H54 (cell line): ENCODE data around the gene CYP2E1.
A peak's percentile ranks its signal among the peaks of the same experiment; 100 is the strongest.
"Not testable (repeated sequence)": the region's sequence is repeated elsewhere in the genome, so short reads cannot be mapped to it uniquely, and the experiment has no call there.

ENCODE experiments used
- DNase-seq: peaks from one replicate; pipeline ENCODE4 v3.0.0; 2011; ENCODE audit warnings: low spot score, mixed read lengths; ENCODE audit not compliant: insufficient read length
- FAIRE-seq: peaks from 3 replicates; lab custom pipeline; 2011; peaks lifted over from hg19 to GRCh38; lab: Jason Lieb, UNC
- POLR2A ChIP-seq: IDR thresholded peaks from 2 replicates; pipeline ENCODE4 v1.6.1; 2011; ENCODE audit warnings: low read depth, mild to moderate bottlenecking, low read length

CYP2E1 gene

GRCh38 chr10:133515471-133515870 lies 11.7 kb upstream of the CYP2E1 start:
- TF ChIP-seq POLR2A: no peak
- DNase-seq (no peak), FAIRE-seq (no peak)

DNA sequence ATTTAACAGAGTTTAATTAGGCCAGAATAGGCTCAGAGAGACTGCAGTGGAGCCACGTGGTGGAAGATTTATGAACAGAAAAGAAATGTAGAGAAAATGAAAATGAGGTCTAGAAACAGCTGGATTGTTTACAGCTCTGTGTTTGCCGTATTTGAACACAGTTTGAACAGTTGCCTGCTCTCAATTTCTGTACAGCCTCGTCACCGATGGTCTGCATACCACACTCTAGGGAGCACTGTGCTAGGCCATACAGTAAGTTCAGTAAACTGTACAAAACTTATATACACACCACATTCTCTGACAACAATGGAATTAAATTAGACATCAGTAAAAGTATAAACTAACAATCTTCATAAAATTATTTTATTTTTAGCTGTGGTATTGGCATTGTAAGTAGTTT lies 11.1 kb upstream of the CYP2E1 start:
- no peak for TF ChIP-seq POLR2A

DNA sequence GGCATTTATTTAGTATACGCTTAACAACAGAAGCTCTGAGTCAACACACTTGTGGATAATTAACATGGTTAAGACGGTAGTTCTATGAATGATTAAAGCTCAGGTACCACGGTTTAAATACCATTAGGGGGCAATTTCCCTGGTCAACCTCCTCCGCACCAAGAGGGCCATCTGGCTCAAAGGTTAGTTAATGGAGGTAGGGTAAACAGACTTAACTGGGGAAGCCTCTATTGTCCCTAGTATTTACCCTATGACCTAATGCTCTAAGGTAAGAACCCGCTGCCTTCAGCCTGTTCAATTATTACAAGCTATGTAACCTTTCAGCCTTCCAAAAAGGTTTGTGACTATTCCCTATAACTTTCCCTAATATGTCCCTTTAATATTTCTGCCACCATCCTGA lies 8.6 kb upstream of the CYP2E1 start:
- not testable (repeated sequence) for FAIRE-seq

More for the DNA sequence above, 11.1 kb upstream of the CYP2E1 start:
- DNase-seq (no peak), FAIRE-seq (no peak)

GRCh38 chr10:133520193-133520738 lies 6.9 kb upstream of the CYP2E1 start:
- peak; percentile 64 for TF ChIP-seq POLR2A
- FAIRE-seq (no peak), DNase-seq (peak; percentile 72)

More for the DNA sequence above, 8.6 kb upstream of the CYP2E1 start:
- not testable (repeated sequence) for DNase-seq

- TF ChIP-seq POLR2A: no peak
- DNase-seq (no peak), FAIRE-seq (no peak)
Observed at GRCh38 chr10:133523631-133524203, 3.4 kb upstream of the CYP2E1 start.

DNA sequence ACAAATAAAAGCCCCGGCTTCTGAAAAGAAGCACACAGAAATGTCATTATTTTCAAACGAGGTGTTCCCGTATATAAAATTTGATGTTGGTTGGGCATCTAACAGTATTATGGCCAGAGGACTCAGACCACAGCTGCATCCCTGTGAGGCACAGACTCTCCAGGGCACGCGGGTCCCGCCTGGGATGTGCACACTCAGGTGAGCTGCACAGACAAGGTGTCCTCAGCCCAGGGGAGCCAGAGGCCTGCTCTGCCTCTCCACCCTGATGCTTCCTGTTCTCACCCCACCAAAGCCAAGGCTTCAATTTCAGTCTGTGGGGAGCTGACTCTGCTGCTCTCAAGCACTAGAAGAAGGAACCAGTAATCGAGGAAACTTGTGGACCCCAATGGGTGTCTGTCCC lies 1.7 kb upstream of the CYP2E1 start:
- DNase-seq (no peak), FAIRE-seq (no peak)
- no peak for TF ChIP-seq POLR2A

- no peak for TF ChIP-seq POLR2A
- FAIRE-seq (no peak), DNase-seq (no peak)
Observed at GRCh38 chr10:133527771-133528271, 658 bp downstream of the CYP2E1 start.

DNA sequence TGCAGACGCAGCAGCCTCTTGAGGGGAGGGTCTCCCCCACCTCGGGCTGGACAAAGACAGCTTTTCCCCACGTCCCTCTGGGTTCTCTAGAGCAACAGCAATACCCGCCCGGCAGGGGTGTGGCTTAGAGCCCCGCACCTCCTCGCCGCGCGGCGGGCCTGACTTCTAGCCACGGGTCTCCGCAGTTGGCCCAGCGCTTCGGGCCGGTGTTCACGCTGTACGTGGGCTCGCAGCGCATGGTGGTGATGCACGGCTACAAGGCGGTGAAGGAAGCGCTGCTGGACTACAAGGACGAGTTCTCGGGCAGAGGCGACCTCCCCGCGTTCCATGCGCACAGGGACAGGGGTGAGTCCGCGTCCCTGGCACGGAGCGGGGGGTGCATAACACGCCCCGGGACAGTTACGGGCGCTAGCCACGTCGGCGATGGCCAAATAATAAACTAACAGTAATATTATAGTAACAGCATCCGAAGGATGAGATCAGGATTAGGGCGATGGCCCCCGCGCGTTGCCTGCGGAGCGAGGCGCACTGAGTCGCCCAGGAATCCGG lies 1.2 kb downstream of the CYP2E1 start:
- DNase-seq (no peak), FAIRE-seq (no peak)
- TF ChIP-seq POLR2A: no peak

DNA sequence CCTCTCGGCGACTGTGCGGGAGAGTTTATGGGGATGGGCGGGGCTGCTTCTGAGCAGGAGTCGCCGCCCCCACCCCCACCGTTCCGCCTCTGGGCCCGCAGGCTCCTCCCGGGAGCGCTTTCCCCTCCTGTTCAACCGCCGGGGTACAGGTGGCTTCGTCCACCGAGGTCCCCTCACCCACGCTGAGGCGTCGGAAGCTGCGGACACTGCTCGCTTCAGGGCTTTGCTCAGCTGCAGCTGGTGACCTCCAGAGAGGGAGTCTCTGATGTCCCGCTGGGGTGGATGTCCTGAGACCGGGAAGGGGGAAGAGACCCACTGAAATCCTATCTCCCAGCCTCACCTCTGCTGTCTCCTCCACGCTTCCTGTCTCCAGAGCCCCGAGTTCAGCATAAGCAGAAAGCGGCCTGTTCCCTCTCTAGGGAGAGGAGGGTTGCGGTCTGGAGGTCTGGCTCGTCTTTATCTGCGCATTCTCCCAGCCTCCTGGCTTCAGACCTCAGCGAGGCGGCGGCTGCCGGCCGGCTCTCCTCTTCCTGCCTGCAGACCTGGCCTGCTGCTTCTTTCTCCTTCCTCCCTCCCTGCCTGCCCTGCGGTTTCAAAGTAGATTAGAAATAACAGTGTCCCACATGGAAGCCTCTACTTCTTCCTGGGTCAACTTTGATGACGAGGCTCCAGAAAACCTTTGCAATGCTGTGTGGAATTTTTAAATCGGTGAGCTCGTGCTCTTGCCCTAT lies 1.8 kb downstream of the CYP2E1 start:
- FAIRE-seq (no peak), DNase-seq (no peak)
- TF ChIP-seq POLR2A: no peak

DNA sequence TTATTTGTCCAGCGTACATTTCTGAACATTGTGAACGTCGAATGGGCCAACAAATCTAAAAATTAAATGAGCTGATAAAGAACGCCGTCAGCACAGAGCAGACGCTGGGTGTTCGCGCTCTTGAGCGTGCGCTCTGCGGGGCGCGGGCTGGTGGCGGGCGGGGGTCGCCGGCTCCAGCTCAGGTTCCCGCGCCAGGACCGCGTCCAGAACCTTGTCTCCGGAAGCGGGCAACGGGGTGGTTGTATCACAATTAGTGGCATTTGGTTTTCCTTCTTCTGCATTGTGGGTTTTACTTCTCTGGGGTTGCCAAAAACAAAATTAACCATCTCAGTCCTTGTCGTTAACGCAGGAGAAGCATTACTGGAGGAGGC lies 2.4 kb downstream of the CYP2E1 start:
- no peak for DNase-seq
- no peak for TF ChIP-seq POLR2A
- no peak for FAIRE-seq

- FAIRE-seq (no peak), DNase-seq (no peak)
- TF ChIP-seq POLR2A: no peak
Observed at GRCh38 chr10:133530506-133530905, 3.3 kb downstream of the CYP2E1 start.

DNA sequence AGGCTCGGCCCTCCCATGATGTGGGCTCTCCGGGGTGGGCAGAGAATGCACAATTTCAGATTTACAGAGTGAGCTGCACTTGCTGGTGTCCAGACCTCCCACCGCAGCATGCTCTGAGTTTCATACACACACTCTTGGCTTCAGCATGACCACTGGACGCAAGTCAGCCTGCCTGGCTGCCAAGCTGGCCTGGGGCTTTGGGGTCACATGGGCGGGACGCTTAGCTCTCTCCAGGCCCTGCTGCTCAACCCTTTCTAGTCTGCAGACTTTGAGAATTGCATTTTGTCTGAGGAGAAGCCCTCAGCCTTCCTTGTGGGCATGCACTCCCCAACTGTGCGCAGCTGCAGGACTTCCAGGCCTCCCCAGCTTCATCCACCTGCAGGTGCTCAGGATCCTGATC lies 5.7 kb downstream of the CYP2E1 start:
- FAIRE-seq (no peak), DNase-seq (no peak)
- TF ChIP-seq POLR2A: no peak

DNA sequence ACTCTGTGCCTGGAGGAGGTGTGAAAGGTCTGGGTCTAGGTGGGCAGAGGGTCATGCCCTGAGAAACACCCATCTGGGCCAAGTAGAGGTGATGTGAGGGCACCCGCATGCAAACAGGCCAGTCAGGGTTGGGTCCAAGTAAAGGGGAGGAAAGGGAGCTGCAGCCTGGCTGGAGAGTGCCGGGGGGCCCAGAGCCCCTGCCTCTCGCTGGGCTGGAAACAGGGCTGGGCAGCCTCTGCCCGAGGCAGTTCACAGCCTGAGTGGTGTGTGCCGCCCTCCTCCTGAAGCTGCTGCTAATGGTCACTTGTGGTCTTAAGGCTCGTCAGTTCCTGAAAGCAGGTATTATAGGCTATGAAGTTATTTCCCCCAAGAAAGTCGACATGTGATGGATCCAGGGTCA lies 7.3 kb downstream of the CYP2E1 start:
- FAIRE-seq (no peak), DNase-seq (no peak)
- TF ChIP-seq POLR2A: no peak

GRCh38 chr10:133536198-133536597 lies 9.0 kb downstream of the CYP2E1 start:
- DNase-seq (no peak), FAIRE-seq (no peak)
- TF ChIP-seq POLR2A: no peak
